BJ (cell line): ENCODE data around the gene SLC45A2. TPM values are rescaled to one million over a fixed set of nuclear protein-coding genes. Genes with fewer than 3 reads are reported as not detected.
"Not testable (repeated sequence)": the region's sequence is repeated elsewhere in the genome, so short reads cannot be mapped to it uniquely, and the experiment has no call there.

Source experiments
- CTCF ChIA-PET: fragments of 350-600 bp; formaldehyde crosslinking; extraction: SDS; loops from one replicate; lab custom pipeline; 2021; ENCODE audit warnings: antibody characterized with exemption, inconsistent platforms; lab: Yijun Ruan, JAX
- POLR2A ChIA-PET: fragments of 300-600 bp; sonication (Branson Sonifier 250); formaldehyde crosslinking; extraction: SDS; loops from one replicate; lab custom pipeline; 2021; ENCODE audit warnings: antibody characterized with exemption; lab: Charles Lee
- DNase-seq: peaks from one replicate; pipeline ENCODE4 v3.0.0-alpha.2; 2011; ENCODE audit warnings: low read depth
- H3K27me3 ChIP-seq: 2 replicates; pipeline ENCODE4 v1.6.0; 2011; ENCODE audit warnings: low read length; ENCODE audit not compliant: control insufficient read depth, insufficient read depth
- H3K36me3 ChIP-seq: 2 replicates; pipeline ENCODE4 v1.5.1; 2011; ENCODE audit warnings: low read length; ENCODE audit not compliant: control insufficient read depth, insufficient read depth
- H3K4me3 ChIP-seq: 2 replicates; pipeline ENCODE4 v1.5.1; 2011; ENCODE audit warnings: low read depth, mild to moderate bottlenecking, control low read depth, low read length
- polyA minus RNA-seq: library from RNA; depleted of rRNA, polyadenylated mRNA; stranded (reverse); fragments of >200 nt; gene quantifications from 2 replicates; pipeline ENCODE4 v1.2.3, GENCODE V29; 2011; rRNA and poly(A)+ RNA removed
- polyA plus RNA-seq: library from polyadenylated mRNA; depleted of rRNA; stranded (reverse); fragments of >200 nt; gene quantifications from 2 replicates; pipeline ENCODE4 v1.2.3, GENCODE V29; 2011; rRNA removed
- TF ChIP-seq, protein P1 (sequence below): IDR thresholded peaks from 2 replicates; pipeline ENCODE4 v1.5.1; 2011; ENCODE audit warnings: low read depth, mild to moderate bottlenecking, control low read depth, inconsistent platforms, low read length, moderate library complexity; ENCODE audit not compliant: insufficient read depth

Gene SLC45A2, protein sequence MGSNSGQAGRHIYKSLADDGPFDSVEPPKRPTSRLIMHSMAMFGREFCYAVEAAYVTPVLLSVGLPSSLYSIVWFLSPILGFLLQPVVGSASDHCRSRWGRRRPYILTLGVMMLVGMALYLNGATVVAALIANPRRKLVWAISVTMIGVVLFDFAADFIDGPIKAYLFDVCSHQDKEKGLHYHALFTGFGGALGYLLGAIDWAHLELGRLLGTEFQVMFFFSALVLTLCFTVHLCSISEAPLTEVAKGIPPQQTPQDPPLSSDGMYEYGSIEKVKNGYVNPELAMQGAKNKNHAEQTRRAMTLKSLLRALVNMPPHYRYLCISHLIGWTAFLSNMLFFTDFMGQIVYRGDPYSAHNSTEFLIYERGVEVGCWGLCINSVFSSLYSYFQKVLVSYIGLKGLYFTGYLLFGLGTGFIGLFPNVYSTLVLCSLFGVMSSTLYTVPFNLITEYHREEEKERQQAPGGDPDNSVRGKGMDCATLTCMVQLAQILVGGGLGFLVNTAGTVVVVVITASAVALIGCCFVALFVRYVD
- polyA plus RNA-seq (not detected in 2 replicates), polyA minus RNA-seq (0.24 TPM in 1 of 2 replicates, not detected in the other)

GRCh38 chr5:33984671-33985124 lies at the start of gene SLC45A2:
Gene SLC45A2 (minus strand): TSS chr5:33984693. CDS start chr5:33984583, 110 bp downstream.
- H3K36me3 ChIP-seq: peaks cover 3% of the 10 kb centered on the region
- H3K4me3 ChIP-seq: no peak within 1 kb of the TSS
- TF ChIP-seq, protein P1, sequence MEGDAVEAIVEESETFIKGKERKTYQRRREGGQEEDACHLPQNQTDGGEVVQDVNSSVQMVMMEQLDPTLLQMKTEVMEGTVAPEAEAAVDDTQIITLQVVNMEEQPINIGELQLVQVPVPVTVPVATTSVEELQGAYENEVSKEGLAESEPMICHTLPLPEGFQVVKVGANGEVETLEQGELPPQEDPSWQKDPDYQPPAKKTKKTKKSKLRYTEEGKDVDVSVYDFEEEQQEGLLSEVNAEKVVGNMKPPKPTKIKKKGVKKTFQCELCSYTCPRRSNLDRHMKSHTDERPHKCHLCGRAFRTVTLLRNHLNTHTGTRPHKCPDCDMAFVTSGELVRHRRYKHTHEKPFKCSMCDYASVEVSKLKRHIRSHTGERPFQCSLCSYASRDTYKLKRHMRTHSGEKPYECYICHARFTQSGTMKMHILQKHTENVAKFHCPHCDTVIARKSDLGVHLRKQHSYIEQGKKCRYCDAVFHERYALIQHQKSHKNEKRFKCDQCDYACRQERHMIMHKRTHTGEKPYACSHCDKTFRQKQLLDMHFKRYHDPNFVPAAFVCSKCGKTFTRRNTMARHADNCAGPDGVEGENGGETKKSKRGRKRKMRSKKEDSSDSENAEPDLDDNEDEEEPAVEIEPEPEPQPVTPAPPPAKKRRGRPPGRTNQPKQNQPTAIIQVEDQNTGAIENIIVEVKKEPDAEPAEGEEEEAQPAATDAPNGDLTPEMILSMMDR: no peak
- ChIA-PET CTCF (no interaction called here), POLR2A (no interaction called here)
- no peaks in the 10 kb centered on the region for H3K27me3 ChIP-seq
- DNase-seq: no peak

GRCh38 chr5:34031966-34032365 lies 47.5 kb upstream of the SLC45A2 start:
- H3K27me3 ChIP-seq: no peaks in the 10 kb centered on the region
- POLR2A ChIA-PET: no interaction called here
- CTCF ChIA-PET: no interaction called here
- TF ChIP-seq, protein P1: no peak
- H3K36me3 ChIP-seq: no peaks in the 10 kb centered on the region
- H3K4me3 ChIP-seq: no peak overlapping the region
- DNase-seq: no peak

- no peak overlapping the region for H3K4me3 ChIP-seq
- TF ChIP-seq, protein P1: no peak
- H3K36me3 ChIP-seq: no peaks in the 10 kb centered on the region
- no peak for DNase-seq
- no peaks in the 10 kb centered on the region for H3K27me3 ChIP-seq
- CTCF ChIA-PET: interaction anchor here (0.8 kb wide), 1 partner anchor 8 kb away, joined by 3 read pairs; no protein-coding TSS in a partner anchor
- POLR2A ChIA-PET: no interaction called here
Measured at GRCh38 chr5:34031117-34031516, 46.6 kb upstream of the SLC45A2 start.

DNA sequence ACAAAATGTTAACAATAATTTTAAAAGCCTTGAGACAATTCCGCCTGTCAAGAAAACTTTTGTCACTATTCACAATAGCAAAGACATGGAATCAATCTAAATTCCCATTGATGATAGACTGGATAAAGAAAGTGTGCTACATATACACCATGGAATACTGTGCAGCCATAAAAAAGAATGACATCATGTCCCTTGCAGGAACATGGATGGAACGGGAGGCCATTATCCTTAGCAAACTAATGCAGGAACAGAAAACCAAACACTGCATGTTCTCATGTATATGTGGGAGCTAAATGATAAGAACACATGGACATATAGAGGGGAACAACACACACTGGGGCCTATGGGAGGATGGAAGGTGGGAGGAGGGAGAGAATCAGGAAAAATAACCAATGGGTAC lies 46.1 kb upstream of the SLC45A2 start:
- H3K4me3 ChIP-seq, H3K36me3 ChIP-seq, POLR2A ChIA-PET, DNase-seq, H3K27me3 ChIP-seq: not testable (repeated sequence)
- CTCF ChIA-PET: interaction anchor here (0.8 kb wide), 1 partner anchor 8 kb away, joined by 3 read pairs; no protein-coding TSS in a partner anchor

GRCh38 chr5:34030048-34030447 lies 45.6 kb upstream of the SLC45A2 start:
- Histone ChIP-seq H3K27me3 (no peaks in the 10 kb centered on the region), H3K4me3 (no peak overlapping the region), H3K36me3 (no peaks in the 10 kb centered on the region)
- TF ChIP-seq, protein P1: no peak
- ChIA-PET POLR2A (no interaction called here), CTCF (no interaction called here)
- DNase-seq: no peak
